IMR-90 (cell line): ENCODE results near the gene E2F3. TPM values are rescaled to one million over a fixed set of nuclear protein-coding genes. Genes with fewer than 3 reads are reported as not detected.

ENCODE experiments used
- ATAC-seq: fragments of 200-7000 bp; cut with Tn5 transposase; 2 replicates; pipeline ENCODE4 v1.9.1; 2020; ENCODE audit warnings: low read depth, mild to moderate bottlenecking, moderate library complexity
- BruUV-seq: library from RNA; stranded (reverse); fragments of 400-500 nt; replicated peaks from 2 replicates; lab custom pipeline; 2021; lab: Mats Ljungman, UMichigan
- CTCF ChIA-PET: fragments of 300-600 bp; formaldehyde crosslinking; extraction: SDS; loops from one replicate; lab custom pipeline; 2021; ENCODE audit warnings: antibody characterized with exemption; lab: Yijun Ruan, JAX
- POLR2A ChIA-PET: fragments of 300-600 bp; sonication (Branson Sonifier 250); formaldehyde crosslinking; loops from one replicate; lab custom pipeline; 2022; ENCODE audit warnings: antibody characterized with exemption; ENCODE audit not compliant: unreplicated experiment; lab: Charles Lee
- DNase-seq: peaks from one replicate; pipeline ENCODE4 v3.0.0; 2013
- H2AFZ ChIP-seq: replicated peaks from 2 replicates; pipeline ENCODE3; 2013; ENCODE audit warnings: low read length, mild to moderate bottlenecking; ENCODE audit not compliant: poor library complexity
- H2AK5ac ChIP-seq: 2 replicates; pipeline ENCODE4 v1.6.1; 2013; ENCODE audit warnings: low read depth, low read length, inconsistent platforms
- H2AK9ac ChIP-seq: replicated peaks from 2 replicates; pipeline ENCODE3; 2013; ENCODE audit warnings: mild to moderate bottlenecking, low read depth, low read length, moderate library complexity; ENCODE audit not compliant: poor library complexity
- H2BK120ac ChIP-seq: 2 replicates; pipeline ENCODE4 v1.6.1; 2013; ENCODE audit warnings: low read depth, low read length, inconsistent platforms
- H2BK15ac ChIP-seq: 3 replicates; pipeline ENCODE4 v1.6.1; 2013; ENCODE audit warnings: low read depth, low read length, inconsistent platforms
- H2BK20ac ChIP-seq: 2 replicates; pipeline ENCODE4 v1.6.1; 2013; ENCODE audit warnings: low read depth, mild to moderate bottlenecking, inconsistent platforms, low read length, moderate library complexity
- H2BK5ac ChIP-seq: 2 replicates; pipeline ENCODE4 v1.6.1; 2013; ENCODE audit warnings: mild to moderate bottlenecking, low read depth, low read length, inconsistent platforms; ENCODE audit not compliant: poor library complexity, severe bottlenecking
- H3K14ac ChIP-seq: replicated peaks from 2 replicates; pipeline ENCODE4 v1.6.1; 2013; ENCODE audit warnings: low read depth, low read length, inconsistent platforms
- H3K18ac ChIP-seq: 2 replicates; pipeline ENCODE4 v1.6.1; 2013; ENCODE audit warnings: low read depth, low read length, control low read depth
- H3K23ac ChIP-seq: 2 replicates; pipeline ENCODE4 v1.6.1; 2013; ENCODE audit warnings: low read depth, low read length, inconsistent platforms
- H3K27ac ChIP-seq: 2 replicates; pipeline ENCODE4 v1.5.1; 2013; ENCODE audit warnings: mild to moderate bottlenecking, control low read depth, low read length; ENCODE audit not compliant: insufficient read depth
- H3K27me3 ChIP-seq: 2 replicates; pipeline ENCODE4 v1.6.1; 2013; ENCODE audit warnings: low read length; ENCODE audit not compliant: control insufficient read depth, insufficient read depth
- H3K36me3 ChIP-seq: 2 replicates; pipeline ENCODE4 v1.6.1; 2013; ENCODE audit warnings: low read length, mixed read lengths; ENCODE audit not compliant: control insufficient read depth, insufficient read depth
- H3K4ac ChIP-seq: 2 replicates; pipeline ENCODE4 v1.6.1; 2013; ENCODE audit warnings: low read depth, low read length, inconsistent platforms
- H3K4me1 ChIP-seq: 2 replicates; pipeline ENCODE4 v1.6.1; 2013; ENCODE audit warnings: low read length, mixed read lengths; ENCODE audit not compliant: control insufficient read depth, insufficient read depth
- H3K4me2 ChIP-seq: 2 replicates; pipeline ENCODE4 v1.6.1; 2013; ENCODE audit warnings: low read depth, mild to moderate bottlenecking, control low read depth, low read length, moderate library complexity
- H3K4me3 ChIP-seq: 2 replicates; pipeline ENCODE4 v1.5.1; 2013; ENCODE audit warnings: low read depth, mild to moderate bottlenecking, control low read depth, low read length, moderate library complexity; ENCODE audit not compliant: insufficient read depth
- H3K56ac ChIP-seq: 2 replicates; pipeline ENCODE4 v1.6.1; 2013; ENCODE audit warnings: low read length, inconsistent platforms; ENCODE audit not compliant: insufficient read depth; ENCODE audit errors: extremely low read depth
- H3K79me1 ChIP-seq, 2 experiments: 2 replicates each; pipeline ENCODE4 v1.6.1; 2013; ENCODE audit warnings: low read length in 2 of 2, inconsistent platforms in 1 of 2, low read depth in 1 of 2
- H3K9ac ChIP-seq: 2 replicates; pipeline ENCODE4 v1.6.1; 2013; ENCODE audit warnings: low read depth, low read length, control low read depth
- H3K9me1 ChIP-seq: 2 replicates; pipeline ENCODE4 v1.6.1; 2013; ENCODE audit warnings: low read length, inconsistent platforms; ENCODE audit not compliant: insufficient read depth
- H3K9me3 ChIP-seq: 2 replicates; pipeline ENCODE4 v1.6.1; 2013; ENCODE audit warnings: low read length; ENCODE audit not compliant: control insufficient read depth, insufficient read depth
- H4K20me1 ChIP-seq: 2 replicates; pipeline ENCODE4 v1.6.1; 2013; ENCODE audit warnings: low read length, inconsistent platforms; ENCODE audit not compliant: insufficient read depth
- H4K5ac ChIP-seq: 2 replicates; pipeline ENCODE4 v1.6.1; 2013; ENCODE audit warnings: mild to moderate bottlenecking, low read depth, low read length, control low read depth
- H4K8ac ChIP-seq, 2 experiments: 2 replicates each; pipeline ENCODE4 v1.6.1; 2013; ENCODE audit warnings: low read depth in 2 of 2, low read length in 2 of 2, control low read depth in 1 of 2, inconsistent platforms in 1 of 2
- H4K91ac ChIP-seq: 2 replicates; pipeline ENCODE4 v1.6.1; 2013; ENCODE audit warnings: low read depth, low read length, inconsistent platforms; ENCODE audit not compliant: insufficient read depth
- BHLHE40 ChIP-seq: fragments of 150-350 bp; IDR thresholded peaks from 2 replicates; pipeline ENCODE4 v1.6.1; 2016; ENCODE audit warnings: mild to moderate bottlenecking, low read depth, low read length
- CEBPB ChIP-seq: IDR thresholded peaks from 2 replicates; pipeline ENCODE4 v1.6.1; 2012; ENCODE audit warnings: low read depth, low read length, improper control_type of control experiment
- CHD1 ChIP-seq: IDR thresholded peaks from 2 replicates; pipeline ENCODE4 v1.6.1; 2012; ENCODE audit warnings: low read depth, low read length, improper control_type of control experiment
- CTCF ChIP-seq: conservative IDR thresholded peaks from 2 replicates; pipeline ENCODE4 v1.5.1; 2012; ENCODE audit warnings: mild to moderate bottlenecking, low read depth, low read length, improper control_type of control experiment
- ELK1 ChIP-seq: fragments of 150-350 bp; IDR thresholded peaks from 2 replicates; pipeline ENCODE4 v1.6.1; 2016; ENCODE audit warnings: low read depth, mild to moderate bottlenecking, low read length, moderate library complexity, borderline replicate concordance
- MAFK ChIP-seq: IDR thresholded peaks from 2 replicates; pipeline ENCODE4 v1.6.1; 2012; ENCODE audit warnings: low read depth, low read length, improper control_type of control experiment
- MXI1 ChIP-seq: IDR thresholded peaks from 2 replicates; pipeline ENCODE4 v1.6.1; 2012; ENCODE audit warnings: low read depth, mild to moderate bottlenecking, low read length, moderate library complexity, borderline replicate concordance
- NFE2L2 ChIP-seq: fragments of 150-350 bp; IDR thresholded peaks from 2 replicates; pipeline ENCODE4 v1.6.1; 2016; ENCODE audit warnings: low read depth, mild to moderate bottlenecking, low read length
- POLR2A ChIP-seq: IDR thresholded peaks from 2 replicates; pipeline ENCODE4 v1.6.1; 2012; ENCODE audit warnings: mild to moderate bottlenecking, low read depth, low read length
- RAD21 ChIP-seq: IDR thresholded peaks from 2 replicates; pipeline ENCODE4 v1.6.1; 2012; ENCODE audit warnings: low read length, improper control_type of control experiment
- RCOR1 ChIP-seq: IDR thresholded peaks from 2 replicates; pipeline ENCODE4 v1.6.1; 2012; ENCODE audit warnings: mild to moderate bottlenecking, low read length, improper control_type of control experiment; ENCODE audit not compliant: insufficient replicate concordance
- SMC3 ChIP-seq: fragments of 150-350 bp; IDR thresholded peaks from 2 replicates; pipeline ENCODE4 v1.6.1; 2016; ENCODE audit warnings: low read depth, mild to moderate bottlenecking, antibody characterized with exemption, low read length, moderate library complexity
- USF2 ChIP-seq: fragments of 150-350 bp; IDR thresholded peaks from 2 replicates; pipeline ENCODE4 v1.6.1; 2017; ENCODE audit warnings: mild to moderate bottlenecking, antibody characterized with exemption, low read length, low read depth
- WGBS, 2 experiments: methylation state at CpG; one replicate each; pipeline versions ENCODE4 v1.1.5 to v1.1.7; 2013; ENCODE audit warnings: missing lambda C conversion rate in 2 of 2; ENCODE audit not compliant: insufficient read length in 1 of 2; ENCODE audit errors: extremely low coverage in 2 of 2; 5-methylcytosine and 5-hydroxymethylcytosine counted together
- dilution Hi-C: fragments of 300-500 bp; cut with HindIII; formaldehyde crosslinking; loops from one replicate; pipeline ENCODE4 v1.14.3; 2018; ENCODE audit warnings: low sequenced_read_pairs; ENCODE audit not compliant: unreplicated experiment
- in situ Hi-C: fragments of 300-500 bp; cut with MboI; formaldehyde crosslinking; loops from 3 replicates; pipeline ENCODE4 v1.14.3; 2019; ENCODE audit warnings: low sequenced_read_pairs, inconsistent platforms, mixed read lengths
- intact Hi-C: fragments of 100-400 bp; cut with micrococcal nuclease; formaldehyde crosslinking; loops from 2 replicates; pipeline ENCODE4 v1.10.0; 2022
- polyA plus RNA-seq, 3 experiments: library from polyadenylated mRNA; depleted of rRNA; stranded (reverse); fragments of >200 nt; gene quantifications; 2 replicates each; pipeline ENCODE4 v1.2.3, GENCODE V29; 2012; ENCODE audit warnings: low replicate concordance in 1 of 3
- total RNA-seq: library from RNA; depleted of rRNA; stranded (reverse); fragments of >200 nt; gene quantifications from 2 replicates; pipeline ENCODE4 v1.2.3, GENCODE V29; 2012

The E2F3 gene
- total and polyA plus RNA-seq, 2 of the 4 experiments (the other 2 are of a cell fraction), result 2.3 to 8.2 TPM

GRCh38 chr6:20403070-20403765, 1.5 kb downstream of the E2F3 start:
- peak overlapping the region; percentile 92 for H2AFZ ChIP-seq
- TF ChIP-seq SMC3 (no peak), NFE2L2 (no peak), BHLHE40 (peak; percentile 85), CTCF (no peak), CHD1 (no peak), MXI1 (peak; percentile 81), USF2 (peak; percentile 88), CEBPB (no peak), ELK1 (no peak), RCOR1 (no peak), MAFK (no peak), POLR2A (no peak), RAD21 (no peak)

More at GRCh38 chr6:20403070-20403765, 1.5 kb downstream of the E2F3 start:
- peaks cover 0 to 18% of the 10 kb centered on the region in 2 experiments; a peak in 2 of 4 replicates for H3K79me1 ChIP-seq
- H4K5ac ChIP-seq, result peak overlapping the region; percentile 57; the same call in 1 of the 2 replicates
- H3K4me3 ChIP-seq, result peak overlapping the region; percentile 86
- 0 out of 2 replicates have a peak, but pooled peaks cover 2% of the 10 kb centered on the region for H3K36me3 ChIP-seq
- H2AK5ac ChIP-seq, result no peak overlapping the region
- in situ Hi-C loops, result loop anchor here (10.0 kb wide), 1 partner anchor 122 kb away; no protein-coding TSS in a partner anchor
- peak overlapping the region; percentile 84 for H3K27ac ChIP-seq
- peak overlapping the region; percentile 69 for H3K4ac ChIP-seq
- H3K18ac ChIP-seq, result peak overlapping the region; percentile 60; the same call in 1 of the 2 replicates
- peak; percentile 61 for ATAC-seq
- peak overlapping the region; percentile 65; the same call in 1 of the 2 replicates for H4K91ac ChIP-seq
- H2BK120ac ChIP-seq, result no peak overlapping the region; the same call in 1 of the 2 replicates
- no peak overlapping the region for H3K23ac ChIP-seq
- H3K9ac ChIP-seq, result peak overlapping the region; percentile 92
- H3K4me1 ChIP-seq, result no peaks in the 10 kb centered on the region; the same call in 1 of the 2 replicates
- peak overlapping the region; percentile 46 to 56; a peak in 2 of 4 replicates for H4K8ac ChIP-seq
- H2BK20ac ChIP-seq, result no peak overlapping the region
- peaks cover 3% of the 10 kb centered on the region; the same call in 1 of the 2 replicates for H3K9me1 ChIP-seq
- DNase-seq, result peak; percentile 74
- ChIA-PET CTCF (interaction anchor here (0.5 to 3.0 kb wide), 4 partner anchors 61 to 1921 kb away, joined by 3 to 13 read pairs (median 6); no protein-coding TSS in a partner anchor), POLR2A (interaction anchor here (0.6 to 0.7 kb wide), 5 partner anchors 19 to 127 kb away, joined by 4 to 10 read pairs (median 5); no protein-coding TSS in a partner anchor)
- WGBS, 2 experiments, result no CpG with 5 or more reads among the region's 72 CpGs
- H4K20me1 ChIP-seq, result peaks cover 17% of the 10 kb centered on the region; the same call in 1 of the 2 replicates
- H3K14ac ChIP-seq, result peak overlapping the region; percentile 98; the same call in 1 of the 2 replicates
- no peaks in the 10 kb centered on the region for H3K27me3 ChIP-seq
- H2BK15ac ChIP-seq, result no peak overlapping the region
- H2AK9ac ChIP-seq, result peak overlapping the region; percentile 91
- dilution Hi-C loops, result no loop called here
- H3K56ac ChIP-seq, result 0 out of 2 replicates have a peak overlapping the region, but pooled peaks have one; percentile 21
- H2BK5ac ChIP-seq, result peak overlapping the region; percentile 98
- H3K9me3 ChIP-seq, result no peaks in the 10 kb centered on the region
- intact Hi-C loops, result loop anchor here (5.0 kb wide), 3 partner anchors 311 to 1184 kb away; no protein-coding TSS in a partner anchor
- no TSS peak for BruUV-seq
- peak overlapping the region; percentile 60; the same call in 1 of the 2 replicates for H3K4me2 ChIP-seq
